Natural killer cell (primary cell): ENCODE data around the gene HOXA1. TPM values are rescaled to one million over a fixed set of nuclear protein-coding genes. Genes with fewer than 3 reads are reported as not detected.

Experiments
- ATAC-seq, 3 donors: fragments of 150-1000 bp in 2 of 3; fragments of 200-7000 bp in 1 of 3; cut with Tn5 transposase; 1 replicate in 1 of 3; 2 replicates in 2 of 3; pipeline ENCODE4 v1.10.0; 2021; ENCODE audit warnings: mild to moderate bottlenecking in 2 of 3, moderate library complexity in 2 of 3
- DNase-seq, 2 donors: peaks; one replicate each; pipeline versions ENCODE4 v3.0.0 to v3.0.0-alpha.2; 2013 to 2021; ENCODE audit warnings: mixed read lengths in 1 of 2
- H3K27ac ChIP-seq: one replicate; pipeline ENCODE4 v1.5.1; 2013; ENCODE audit warnings: mild to moderate bottlenecking, low read length
- H3K27me3 ChIP-seq: one replicate; pipeline ENCODE4 v1.6.1; 2013; ENCODE audit warnings: low read length; ENCODE audit not compliant: control insufficient read depth, insufficient read depth
- H3K36me3 ChIP-seq: one replicate; pipeline ENCODE4 v1.6.1; 2013; ENCODE audit warnings: low read length; ENCODE audit not compliant: control insufficient read depth, insufficient read depth
- H3K4me1 ChIP-seq: one replicate; pipeline ENCODE4 v1.6.1; 2013; ENCODE audit warnings: low read length; ENCODE audit not compliant: control insufficient read depth, insufficient read depth
- H3K4me3 ChIP-seq: one replicate; pipeline ENCODE4 v1.5.1; 2013; ENCODE audit warnings: low read length
- H3K9me3 ChIP-seq: one replicate; pipeline ENCODE4 v1.6.1; 2013; ENCODE audit warnings: low read length; ENCODE audit not compliant: control insufficient read depth, insufficient read depth
- H3K27ac Mint-ChIP-seq, 2 donors: one replicate each; pipeline ENCODE4 v1.8.0; 2022; ENCODE audit warnings: mild to moderate bottlenecking in 2 of 2, mixed read lengths in 2 of 2, moderate library complexity in 1 of 2
- H3K27me3 Mint-ChIP-seq, 2 donors: one replicate each; pipeline ENCODE4 v1.8.0; 2022; ENCODE audit warnings: low read depth in 2 of 2, mixed read lengths in 2 of 2
- H3K36me3 Mint-ChIP-seq: one replicate; pipeline ENCODE4 v1.8.0; 2022; ENCODE audit warnings: mixed read lengths
- H3K4me1 Mint-ChIP-seq, 2 donors: one replicate each; pipeline ENCODE4 v1.8.0; 2022; ENCODE audit warnings: mixed read lengths in 2 of 2
- H3K4me3 Mint-ChIP-seq: one replicate; pipeline ENCODE4 v1.8.0; 2022; ENCODE audit warnings: mild to moderate bottlenecking, moderate library complexity, mixed read lengths
- H3K9me3 Mint-ChIP-seq, 2 donors: one replicate each; pipeline ENCODE4 v1.8.0; 2022; ENCODE audit warnings: mixed read lengths in 2 of 2
- WGBS: methylation state at CpG from one replicate; pipeline ENCODE4 v1.1.7; 2013; ENCODE audit warnings: missing lambda C conversion rate; ENCODE audit not compliant: insufficient coverage; 5-methylcytosine and 5-hydroxymethylcytosine counted together
- intact Hi-C: fragments of 100-400 bp; cut with micrococcal nuclease; formaldehyde crosslinking; loops from one replicate; pipeline ENCODE4 v1.14.2; 2022
- total RNA-seq, 4 donors: library from RNA; stranded (reverse); fragments of 120-200 nt in 1 of 4; gene quantifications; one replicate each; pipeline versions ENCODE4 v1.2.3 to v1.2.4, GENCODE V29; 2013 to 2022
- TF ChIP-seq, protein P1 (sequence below): fragments of 200-600 bp; IDR thresholded peaks from one replicate; pipeline ENCODE4 v1.8.0; 2022; ENCODE audit warnings: antibody characterized with exemption

The HOXA1 gene
- total RNA-seq, 3 donors from 2014 or later (not counting 1 experiment from before 2014, with no cell fraction given), result 0.64 to 1.3 (median 1.1) TPM

DNA sequence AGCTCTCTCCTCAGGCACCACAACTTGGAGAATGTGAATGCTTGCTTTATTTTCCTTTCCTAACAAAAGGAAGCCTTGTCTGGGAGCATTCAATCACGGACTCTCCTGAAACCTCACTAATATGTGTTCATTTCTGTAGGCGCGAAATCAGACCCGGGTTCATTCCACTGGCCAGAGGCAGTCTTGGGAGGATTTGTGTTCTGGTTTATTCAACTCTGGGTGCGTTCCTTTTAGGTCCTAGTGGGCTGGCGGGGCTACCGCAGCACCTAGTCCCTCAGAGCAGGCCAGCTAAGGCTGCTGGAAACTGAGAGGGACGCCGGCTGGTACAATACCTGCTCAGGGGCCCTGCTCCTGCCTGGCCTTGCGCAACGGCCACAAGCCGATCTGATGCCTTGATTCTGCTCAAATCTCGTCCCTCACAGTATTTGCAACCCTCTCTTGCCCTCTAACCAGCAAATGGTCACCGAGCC lies 27.2 kb upstream of the HOXA1 start:
- Mint-ChIP-seq H3K9me3 (no peaks in the 10 kb centered on the region), H3K36me3 (no peaks in the 10 kb centered on the region), H3K4me1 (no peaks in the 10 kb centered on the region), H3K27ac (no peak overlapping the region), H3K27me3 (peaks cover 11 to 28% of the 10 kb centered on the region in 2 donors), H3K4me3 (no peak overlapping the region)
- Histone ChIP-seq H3K27ac (no peak overlapping the region), H3K36me3 (no peaks in the 10 kb centered on the region), H3K9me3 (no peaks in the 10 kb centered on the region), H3K27me3 (no peaks in the 10 kb centered on the region), H3K4me1 (no peaks in the 10 kb centered on the region), H3K4me3 (no peak overlapping the region)
- 89% methylated on average over 13 of the region's 14 CpGs for WGBS
- TF ChIP-seq, protein P1, sequence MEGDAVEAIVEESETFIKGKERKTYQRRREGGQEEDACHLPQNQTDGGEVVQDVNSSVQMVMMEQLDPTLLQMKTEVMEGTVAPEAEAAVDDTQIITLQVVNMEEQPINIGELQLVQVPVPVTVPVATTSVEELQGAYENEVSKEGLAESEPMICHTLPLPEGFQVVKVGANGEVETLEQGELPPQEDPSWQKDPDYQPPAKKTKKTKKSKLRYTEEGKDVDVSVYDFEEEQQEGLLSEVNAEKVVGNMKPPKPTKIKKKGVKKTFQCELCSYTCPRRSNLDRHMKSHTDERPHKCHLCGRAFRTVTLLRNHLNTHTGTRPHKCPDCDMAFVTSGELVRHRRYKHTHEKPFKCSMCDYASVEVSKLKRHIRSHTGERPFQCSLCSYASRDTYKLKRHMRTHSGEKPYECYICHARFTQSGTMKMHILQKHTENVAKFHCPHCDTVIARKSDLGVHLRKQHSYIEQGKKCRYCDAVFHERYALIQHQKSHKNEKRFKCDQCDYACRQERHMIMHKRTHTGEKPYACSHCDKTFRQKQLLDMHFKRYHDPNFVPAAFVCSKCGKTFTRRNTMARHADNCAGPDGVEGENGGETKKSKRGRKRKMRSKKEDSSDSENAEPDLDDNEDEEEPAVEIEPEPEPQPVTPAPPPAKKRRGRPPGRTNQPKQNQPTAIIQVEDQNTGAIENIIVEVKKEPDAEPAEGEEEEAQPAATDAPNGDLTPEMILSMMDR, result no peak
- ATAC-seq, result no peak
- DNase-seq, result no peak
- intact Hi-C loops, result no loop called here

DNA sequence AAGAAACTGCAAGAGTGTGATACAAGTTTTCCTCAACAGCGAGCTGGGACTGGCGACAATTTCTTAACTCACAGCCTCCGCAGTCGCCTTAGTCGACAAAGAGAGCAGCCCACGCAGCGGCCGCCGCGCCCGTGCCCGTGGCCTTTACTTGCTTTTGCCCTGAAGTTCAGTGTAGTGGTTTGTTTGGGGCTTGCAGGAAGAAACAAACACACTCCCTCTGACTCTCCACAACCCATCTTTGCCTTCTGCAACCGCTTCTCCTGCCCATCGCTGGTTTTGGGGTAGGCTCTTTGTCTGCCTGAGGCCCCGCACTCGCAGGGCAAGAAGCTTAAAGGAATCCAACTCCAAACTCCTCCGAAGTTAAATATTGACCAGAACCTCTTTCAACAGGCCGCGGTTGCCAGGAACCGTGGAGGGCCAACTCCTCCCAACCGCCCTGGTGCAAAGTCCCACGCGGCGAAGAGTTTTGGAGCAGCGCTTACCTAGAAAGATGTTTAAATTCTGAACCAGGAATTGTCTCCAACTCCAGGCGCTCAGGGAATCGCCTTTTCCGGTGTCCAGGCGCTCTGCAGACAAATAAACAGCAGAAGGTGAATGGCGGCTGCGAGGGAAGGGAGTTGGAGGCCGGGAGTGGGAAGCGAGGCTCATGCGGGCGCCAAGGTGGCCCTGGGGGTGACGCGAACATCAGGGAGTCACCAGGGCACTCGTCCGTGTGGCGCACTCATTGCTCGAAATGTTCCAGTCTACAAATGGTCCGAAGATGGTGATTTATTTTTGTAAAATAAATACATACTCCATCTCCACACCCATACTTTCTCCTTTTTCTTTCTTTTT lies 26.5 kb upstream of the HOXA1 start:
- Histone ChIP-seq H3K9me3 (no peaks in the 10 kb centered on the region), H3K4me3 (no peak overlapping the region), H3K36me3 (no peaks in the 10 kb centered on the region), H3K4me1 (no peaks in the 10 kb centered on the region), H3K27me3 (no peaks in the 10 kb centered on the region), H3K27ac (no peak overlapping the region)
- DNase-seq, result no peak
- intact Hi-C loops, result no loop called here
- no peaks in the 10 kb centered on the region for H3K36me3 Mint-ChIP-seq
- H3K9me3 Mint-ChIP-seq, result no peaks in the 10 kb centered on the region
- H3K4me1 Mint-ChIP-seq, result no peaks in the 10 kb centered on the region
- no peak for ATAC-seq
- no peak overlapping the region for H3K4me3 Mint-ChIP-seq
- H3K27me3 Mint-ChIP-seq, result peaks cover 11 to 23% of the 10 kb centered on the region in 2 donors
- TF ChIP-seq, protein P1, result no peak
- WGBS, result 94% methylated on average over 30 of the region's 42 CpGs
- no peak overlapping the region for H3K27ac Mint-ChIP-seq

DNA sequence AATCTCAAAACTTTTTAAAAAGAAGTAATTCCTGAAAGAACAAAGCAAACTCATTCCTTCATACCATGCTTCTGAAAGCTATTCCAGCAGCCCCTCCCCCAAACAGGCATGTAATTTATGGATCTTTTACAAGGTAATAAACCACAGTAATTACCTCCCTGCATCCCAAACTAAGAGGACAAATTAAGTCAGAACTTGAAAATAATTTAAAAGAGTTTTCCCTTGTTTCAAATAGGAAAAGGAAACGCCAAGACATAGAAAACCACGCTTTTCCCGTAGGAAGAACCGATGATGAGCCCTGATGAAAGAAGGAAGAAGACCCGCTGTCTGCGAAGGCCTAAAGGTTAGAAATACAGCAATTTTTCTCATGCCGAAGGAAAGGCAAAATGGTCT lies 25.9 kb upstream of the HOXA1 start:
- Histone ChIP-seq H3K36me3 (no peaks in the 10 kb centered on the region), H3K9me3 (no peaks in the 10 kb centered on the region), H3K4me3 (no peak overlapping the region), H3K27ac (no peak overlapping the region), H3K27me3 (no peaks in the 10 kb centered on the region), H3K4me1 (no peaks in the 10 kb centered on the region)
- DNase-seq (no peak), ATAC-seq (no peak)
- no peak overlapping the region for H3K27ac Mint-ChIP-seq
- H3K36me3 Mint-ChIP-seq, result no peaks in the 10 kb centered on the region
- TF ChIP-seq, protein P1, result no peak
- H3K4me1 Mint-ChIP-seq, result no peaks in the 10 kb centered on the region
- WGBS, result 96% methylated on average over 7 of the region's 7 CpGs
- no peaks in the 10 kb centered on the region for H3K9me3 Mint-ChIP-seq
- no peak overlapping the region for H3K4me3 Mint-ChIP-seq
- H3K27me3 Mint-ChIP-seq, result peaks cover 11 to 17% of the 10 kb centered on the region in 2 donors
- intact Hi-C loops, result no loop called here
